Activated CD4-positive, alpha-beta T cell treated with anti-CD3 and anti-CD28 coated beads, Interleukin-2, amount 50 U/mL, for 48 hours (primary cell): ENCODE measurements around the gene USP6NL.
"Not testable (repeated sequence)": the region's sequence is repeated elsewhere in the genome, so short reads cannot be mapped to it uniquely, and the experiment has no call there.

Experiments used
- DNase-seq, 2 experiments: peaks; one replicate each; pipeline ENCODE4 v3.0.0-alpha.2; 2020

USP6NL gene

DNA sequence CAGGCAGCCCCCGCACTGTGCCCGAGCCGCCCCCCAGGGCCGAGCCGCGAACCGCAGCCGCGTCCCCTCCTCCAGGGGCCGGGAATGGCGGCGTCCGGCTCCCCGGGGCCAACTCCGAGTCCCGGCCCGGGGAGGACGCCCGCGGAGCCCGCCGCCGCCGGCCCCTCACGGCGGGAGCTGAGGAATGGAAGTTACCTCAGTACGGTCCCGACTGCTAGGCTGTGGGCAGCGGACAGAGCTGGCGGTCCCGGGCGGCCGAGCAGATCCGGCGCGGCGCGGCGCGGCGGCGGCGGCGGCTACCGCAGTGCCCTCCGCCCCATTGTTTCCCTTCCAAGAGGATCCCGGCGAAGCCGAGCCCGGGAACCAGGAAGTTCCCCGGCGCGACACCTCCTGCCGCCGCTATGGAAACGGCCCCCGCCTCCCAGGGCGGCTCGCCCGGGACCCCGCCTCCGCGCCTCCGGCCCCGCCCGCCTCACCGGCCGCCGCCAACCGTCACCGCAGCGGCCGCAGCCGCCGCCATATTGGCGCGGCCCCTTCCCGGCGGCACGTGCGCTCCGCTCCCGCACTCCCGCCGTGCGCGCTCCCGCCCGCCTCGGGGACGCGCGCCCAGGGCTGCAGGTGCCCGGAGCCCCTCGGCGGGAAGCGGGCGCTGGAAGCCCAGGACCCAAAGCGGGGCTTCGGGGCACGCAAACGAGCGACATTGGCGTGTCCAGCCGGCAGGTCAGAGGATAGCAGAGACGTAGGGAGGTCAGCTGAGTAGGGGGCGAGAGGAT is at the start of gene USP6NL:
USP6NL (minus strand) TSS at position 403 of the 773 bp plus-strand sequence. CDS start 14,016 bp downstream, outside the sequence.
- peak; percentile 65 to 70 for DNase-seq

DNA sequence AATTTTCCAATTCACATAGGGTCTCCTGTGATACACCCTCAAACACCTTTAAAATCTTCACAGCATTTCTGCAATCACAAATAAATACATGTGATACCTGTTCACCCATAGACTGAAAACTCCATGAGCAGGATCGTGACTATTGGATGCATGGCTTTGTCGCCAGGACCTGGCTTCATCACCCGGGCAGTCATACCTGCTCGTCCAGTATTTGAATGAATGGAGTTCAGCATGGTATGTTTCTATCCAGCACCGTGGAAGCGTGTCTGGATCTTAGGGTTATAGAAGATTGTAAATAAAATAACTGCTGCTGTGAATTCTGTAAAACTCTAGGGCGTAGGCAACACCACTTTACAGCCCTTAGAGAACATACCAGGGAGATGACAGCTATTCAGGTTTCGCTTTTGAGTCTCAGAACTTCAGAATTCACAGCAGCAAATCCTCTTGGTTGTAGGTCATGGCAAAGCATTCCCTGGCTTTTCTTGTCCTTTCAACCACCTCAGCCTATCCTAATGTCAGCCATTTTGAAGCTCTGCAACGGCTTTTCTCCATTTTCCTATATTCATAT is 47.4 kb upstream of the USP6NL start:
- no peak for DNase-seq

DNA sequence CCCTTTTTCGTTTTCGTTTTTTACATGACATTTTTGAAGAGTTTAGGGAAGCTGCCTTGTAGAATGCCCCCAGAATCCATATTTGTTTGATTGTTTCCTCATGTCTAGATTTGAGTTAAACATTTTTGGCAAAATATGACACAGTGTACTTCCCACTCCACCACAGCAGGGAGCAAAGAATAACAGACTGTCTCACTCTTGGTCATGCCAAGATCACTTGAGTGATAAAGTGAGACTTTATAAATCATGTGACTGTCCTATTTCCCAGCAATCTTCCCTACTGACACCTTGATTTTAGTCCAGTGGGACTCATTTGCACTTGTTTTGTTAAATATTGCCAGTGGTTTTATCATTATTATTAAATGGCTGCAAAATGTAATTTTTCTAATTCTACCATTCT is 44.4 kb upstream of the USP6NL start:
- DNase-seq, result no peak

DNA sequence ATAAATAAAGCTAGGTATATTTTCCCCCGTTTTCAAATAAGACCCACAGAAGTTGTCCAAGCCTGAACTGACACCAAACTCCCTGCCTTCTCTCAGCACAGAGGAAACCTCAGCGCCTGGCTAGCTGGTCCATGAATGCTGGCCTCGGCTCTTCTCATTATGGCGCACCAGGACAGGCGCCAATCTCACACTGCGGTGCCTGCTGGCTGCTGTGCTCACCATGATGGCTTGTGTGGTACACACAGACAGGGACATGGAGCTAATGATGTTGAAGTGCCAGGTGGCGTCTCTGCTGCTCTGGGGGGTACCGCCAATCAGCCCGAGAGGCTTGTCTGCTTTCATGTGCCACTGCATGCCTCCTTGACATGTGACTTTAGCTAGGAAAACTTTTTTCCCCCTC is 43.2 kb upstream of the USP6NL start:
- no peak for DNase-seq

DNA sequence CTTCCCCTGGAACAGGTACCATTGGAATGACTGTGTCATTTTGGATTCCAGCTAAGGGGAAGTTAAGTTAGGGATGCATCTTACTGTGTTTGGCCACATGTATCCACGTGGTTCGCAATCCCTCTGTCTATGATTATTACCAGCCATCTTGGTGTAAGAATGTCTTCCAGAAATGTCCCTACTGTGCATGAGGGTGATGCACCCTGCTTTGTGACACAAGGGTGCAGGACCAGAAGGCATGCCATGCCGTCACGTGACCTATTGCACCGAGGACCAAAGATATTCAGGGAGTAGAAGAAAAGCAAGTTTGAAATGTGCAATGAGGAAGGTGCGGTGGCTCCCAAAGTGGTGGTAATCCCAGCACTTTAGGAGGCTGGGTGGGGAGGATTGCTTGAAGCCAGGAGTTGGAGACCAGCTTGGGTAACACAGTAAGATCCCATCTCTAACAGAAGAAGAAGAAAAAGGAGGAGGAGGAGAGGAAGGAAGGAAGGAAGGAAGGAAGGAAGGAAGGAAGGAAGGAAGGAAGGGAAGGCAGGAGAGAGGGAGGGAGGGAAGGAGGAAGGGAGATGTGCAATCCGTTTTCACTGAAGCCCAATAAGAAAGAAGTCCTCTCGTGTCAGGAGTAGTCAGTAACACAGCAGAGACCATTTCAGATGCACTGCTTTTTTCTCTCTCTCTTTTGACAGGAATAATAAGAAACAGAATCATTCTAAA is 42.5 kb upstream of the USP6NL start:
- no peak for DNase-seq

DNA sequence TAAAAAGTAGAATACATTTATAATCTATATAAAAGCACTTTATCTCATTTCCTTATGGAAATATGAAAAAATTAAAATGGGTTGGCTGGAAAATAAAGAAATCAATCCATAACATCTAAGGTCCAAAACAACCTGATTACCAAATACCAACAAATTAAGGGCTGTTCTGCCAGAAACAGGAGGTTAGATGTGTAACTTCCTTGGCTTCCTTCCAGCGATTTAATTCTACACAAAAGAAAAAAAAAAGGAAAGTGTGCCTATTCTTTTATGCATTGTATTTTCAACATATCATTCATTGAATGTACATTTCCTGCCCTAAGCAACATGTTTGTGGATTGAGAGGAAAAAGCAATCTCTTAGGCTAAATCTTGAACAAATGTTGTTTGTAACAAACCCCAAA is 36.2 kb upstream of the USP6NL start:
- no peak for DNase-seq

DNA sequence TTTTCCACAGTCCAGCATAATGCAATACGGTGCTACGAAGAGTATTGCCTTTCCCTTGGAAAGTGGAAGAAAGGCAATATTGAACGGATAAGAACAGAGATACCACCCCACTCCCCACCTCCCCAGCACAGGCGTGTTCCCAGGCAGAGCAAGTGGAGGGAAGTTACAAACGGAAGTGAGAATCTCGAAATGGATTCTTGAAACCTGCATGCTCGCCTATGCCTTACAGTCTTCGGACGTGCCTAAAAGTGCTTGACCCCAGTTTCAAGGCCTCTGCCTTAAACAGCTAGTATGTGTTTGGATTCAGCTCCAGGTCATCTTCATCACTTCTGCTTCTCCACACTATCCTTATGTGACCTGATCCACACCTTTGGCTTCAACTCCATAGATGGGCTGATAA is 35.0 kb upstream of the USP6NL start:
- no peak for DNase-seq

DNA sequence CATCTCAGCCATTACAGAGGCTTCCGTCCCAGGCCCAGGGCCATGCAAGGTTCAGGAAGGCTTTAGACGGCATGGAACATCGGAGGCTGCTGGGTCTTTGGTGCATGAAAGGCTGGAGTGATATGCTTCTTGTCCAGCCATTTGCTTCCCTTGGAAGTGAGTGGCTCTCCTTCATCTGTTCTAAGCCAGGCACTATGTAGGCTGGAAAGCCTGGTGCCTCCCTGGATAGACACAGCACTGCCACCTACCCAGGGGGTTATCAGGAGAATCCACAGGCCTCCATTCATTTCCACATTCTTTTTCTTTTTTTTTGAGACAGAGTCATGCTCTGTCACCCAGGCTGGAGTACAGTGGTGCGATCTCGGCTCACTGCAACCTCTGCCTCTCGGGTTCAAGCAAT is 31.6 kb upstream of the USP6NL start:
- DNase-seq, result no peak

DNA sequence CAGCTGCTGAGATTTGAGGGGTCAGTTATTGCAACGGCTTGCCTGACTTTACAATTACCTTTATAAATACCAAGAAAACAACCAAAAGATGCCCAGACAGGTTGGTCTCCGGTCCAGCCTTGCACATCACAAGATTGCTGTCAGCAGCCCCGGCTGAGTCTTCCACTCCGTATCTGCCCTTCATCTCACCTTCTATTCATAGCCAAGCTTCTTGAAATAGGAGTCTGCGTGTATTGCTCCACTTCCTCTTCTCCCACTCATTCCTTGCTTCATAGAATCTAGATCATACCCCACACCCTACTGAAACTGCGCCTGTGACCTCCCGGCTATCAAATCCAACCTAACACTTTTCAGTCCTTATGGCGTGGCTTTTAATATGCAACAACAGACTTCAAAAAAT is 31.1 kb upstream of the USP6NL start:
- no peak for DNase-seq

DNA sequence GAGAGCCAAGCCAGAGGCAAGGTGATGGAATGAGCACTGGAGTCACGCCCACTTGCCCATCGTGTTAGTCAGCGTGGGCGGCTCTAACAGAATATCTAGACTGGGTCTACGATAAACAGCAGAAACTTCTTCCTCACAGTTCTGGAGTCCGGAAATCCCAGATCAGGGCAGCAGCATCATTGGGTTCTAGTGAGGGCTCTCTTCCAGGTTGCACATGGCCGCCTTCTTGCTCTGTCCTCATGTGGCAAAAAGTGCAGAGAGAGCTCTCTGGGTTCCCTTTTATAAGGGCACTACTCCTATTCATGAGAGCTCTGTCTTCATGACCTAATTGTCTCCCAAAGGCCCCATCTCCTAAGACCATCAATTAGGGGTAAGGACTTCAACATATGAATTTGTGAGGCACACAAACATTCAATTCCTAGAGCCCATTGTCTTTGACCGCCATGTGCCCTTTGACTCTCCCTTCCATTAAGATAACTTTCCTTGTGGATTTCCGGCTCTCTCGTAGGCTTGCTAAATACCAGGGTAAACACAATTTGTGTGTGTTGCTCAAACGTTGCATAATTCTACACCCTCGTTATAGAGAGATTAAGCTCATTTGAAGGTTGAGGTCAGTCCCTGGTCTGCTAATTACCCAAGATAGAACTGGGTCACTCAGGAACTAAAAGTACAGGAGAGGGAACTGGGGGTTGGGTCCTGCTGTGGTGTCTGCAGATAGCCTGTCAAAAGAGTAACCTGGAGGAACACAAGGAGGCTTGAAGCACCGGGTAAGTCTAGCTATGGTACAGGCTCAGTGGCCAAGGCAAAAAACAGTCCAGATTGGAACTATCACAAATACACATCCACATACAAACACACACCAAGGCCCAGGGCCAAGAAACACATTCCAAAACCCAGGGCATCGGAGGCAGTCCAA is 28.7 kb upstream of the USP6NL start:
- DNase-seq, result no peak

DNA sequence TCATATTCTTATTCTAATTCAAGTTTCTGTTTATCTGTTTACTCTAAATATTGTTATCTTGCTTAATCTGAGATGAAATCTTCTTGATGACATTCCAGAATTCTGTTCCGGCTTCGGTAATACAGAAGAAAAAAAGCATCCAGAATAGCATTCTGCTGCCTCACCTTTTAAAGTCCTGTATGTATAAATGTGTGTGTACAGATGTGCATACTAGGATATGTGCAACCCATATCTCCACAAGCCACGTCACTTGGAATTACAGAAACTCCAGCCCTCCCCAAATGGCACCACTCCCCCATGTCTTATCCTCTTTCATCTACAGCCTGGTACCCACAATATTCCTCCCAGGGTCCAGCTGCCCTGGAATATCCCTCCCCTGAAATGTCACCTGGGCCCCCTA is 27.9 kb upstream of the USP6NL start:
- no peak for DNase-seq

DNA sequence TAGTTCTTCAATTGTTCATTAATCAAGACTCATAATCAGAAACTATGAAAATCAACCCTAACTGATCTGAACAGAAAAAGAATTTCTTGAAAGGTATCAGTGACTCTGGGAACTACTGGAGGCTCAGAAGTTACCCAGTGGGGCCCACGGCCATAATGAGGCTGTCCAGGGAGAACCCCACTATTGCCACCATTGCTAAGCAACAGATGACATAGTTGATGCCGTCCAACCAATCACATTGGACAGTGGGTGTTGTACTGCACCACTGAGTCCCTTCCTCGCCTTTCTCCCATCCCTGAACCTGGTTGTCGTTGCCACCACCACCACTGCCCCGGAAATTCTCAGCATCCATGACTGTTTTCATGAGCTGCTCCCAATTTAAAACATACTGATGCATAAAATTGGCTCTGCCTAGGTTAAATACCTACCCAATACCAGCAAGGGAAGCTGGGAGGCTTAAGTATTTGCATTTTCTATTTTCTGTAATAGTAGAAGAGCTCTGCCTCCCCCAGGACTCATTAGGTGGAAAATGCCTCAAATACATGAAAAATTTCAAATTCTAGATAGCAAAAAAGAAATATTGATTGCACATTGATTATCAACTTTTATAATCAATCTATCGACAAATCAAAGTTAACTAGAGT is 26.7 kb upstream of the USP6NL start:
- DNase-seq, result no peak

DNA sequence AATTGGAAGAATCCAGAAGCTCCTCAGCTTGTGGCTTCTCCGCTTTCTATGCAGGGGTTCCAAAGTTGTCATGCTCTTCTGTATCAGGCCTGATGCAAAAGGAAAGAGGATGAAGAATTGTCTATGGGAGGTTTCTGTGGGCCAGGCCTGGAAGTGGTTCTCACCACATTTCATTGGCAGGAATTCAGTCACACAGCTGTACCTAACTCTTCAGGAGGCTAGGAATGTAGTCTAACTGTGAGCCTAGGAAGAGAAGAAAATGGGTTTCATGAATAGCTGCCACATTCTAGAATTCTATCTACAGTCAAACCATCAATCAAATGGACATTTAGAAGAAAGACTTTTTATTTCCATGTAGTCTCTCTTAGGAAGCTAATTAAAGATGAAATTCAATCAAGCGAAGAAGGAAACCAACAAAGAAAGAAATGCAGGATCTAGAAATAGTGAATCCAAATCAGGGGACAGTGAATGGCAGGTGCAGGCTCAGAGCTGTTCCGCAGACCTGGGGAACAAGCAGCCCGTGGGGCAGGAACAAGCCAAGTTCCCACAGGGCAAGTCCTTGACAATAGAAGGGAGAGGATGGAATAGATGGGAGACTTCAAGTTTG is 25.4 kb upstream of the USP6NL start:
- no peak for DNase-seq

DNA sequence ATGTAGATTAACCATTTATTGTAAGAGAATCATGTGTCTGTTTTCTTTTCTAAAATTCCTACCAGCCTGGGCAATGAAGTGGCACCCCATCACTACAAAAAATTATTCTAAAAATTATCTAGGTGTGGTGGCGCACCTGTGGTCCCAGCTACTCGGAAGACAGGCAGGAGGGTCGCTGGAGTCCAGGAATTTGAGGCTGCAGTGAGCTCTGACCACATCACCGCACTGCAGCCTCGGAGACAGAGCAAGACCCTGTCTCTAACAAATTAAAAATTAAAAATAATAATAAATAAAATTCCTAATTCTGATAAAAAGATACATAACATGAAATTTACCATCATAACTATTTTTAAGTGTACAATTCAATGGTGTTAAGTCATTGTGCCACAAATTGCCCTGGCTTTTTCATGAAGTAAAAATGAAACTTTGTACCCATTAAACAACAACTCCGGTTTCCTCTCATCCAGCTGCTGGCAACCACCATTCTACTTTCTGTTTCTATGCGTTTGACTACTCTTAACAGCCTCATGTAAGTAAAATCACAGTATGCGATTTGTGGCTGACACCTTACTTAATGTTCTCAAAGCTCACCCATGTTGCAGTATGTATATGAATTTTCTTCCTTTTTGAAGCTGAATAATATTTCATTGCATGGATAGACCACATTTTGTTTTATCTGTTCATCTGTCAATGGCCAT is 20.6 kb upstream of the USP6NL start:
- peak in 1 of 2 experiments; percentile 21 for DNase-seq

DNA sequence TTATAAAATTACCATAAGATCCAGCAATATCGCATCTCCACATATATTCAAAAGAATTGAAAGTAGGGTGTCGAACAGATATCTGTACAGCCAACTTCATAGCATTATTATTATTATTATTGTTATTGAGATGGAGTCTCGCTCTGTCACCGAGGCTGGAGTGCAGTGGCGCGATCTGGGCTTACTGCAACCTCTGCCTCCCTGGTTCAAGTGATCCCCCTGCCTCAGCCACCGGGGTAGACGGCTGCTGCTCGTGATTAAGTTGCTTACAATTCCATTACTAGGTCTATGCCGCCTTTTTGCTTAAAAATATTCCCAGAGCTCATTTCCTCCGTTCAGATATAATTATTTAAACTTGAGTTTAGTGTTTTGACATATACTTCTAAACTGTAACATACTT is 19.8 kb upstream of the USP6NL start:
- no peak for DNase-seq

DNA sequence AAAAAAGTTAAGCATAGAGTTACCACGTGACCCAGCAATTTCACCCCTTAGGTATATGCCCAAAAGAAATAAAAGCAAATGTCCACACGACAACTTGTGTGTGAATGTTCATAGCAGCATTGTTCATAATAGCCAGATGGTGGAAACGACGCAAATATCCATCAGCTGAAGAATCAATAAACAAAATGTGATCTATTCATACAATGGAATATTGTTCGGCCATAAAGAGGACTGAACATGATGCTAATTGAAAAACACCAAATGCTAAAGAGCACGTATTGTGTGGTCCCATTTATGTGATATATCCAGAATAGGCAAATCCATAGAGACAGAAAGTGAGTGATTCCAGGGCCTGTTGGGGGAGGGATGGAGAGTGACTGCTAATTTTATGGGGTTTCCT is 18.3 kb upstream of the USP6NL start:
- DNase-seq, result no peak

DNA sequence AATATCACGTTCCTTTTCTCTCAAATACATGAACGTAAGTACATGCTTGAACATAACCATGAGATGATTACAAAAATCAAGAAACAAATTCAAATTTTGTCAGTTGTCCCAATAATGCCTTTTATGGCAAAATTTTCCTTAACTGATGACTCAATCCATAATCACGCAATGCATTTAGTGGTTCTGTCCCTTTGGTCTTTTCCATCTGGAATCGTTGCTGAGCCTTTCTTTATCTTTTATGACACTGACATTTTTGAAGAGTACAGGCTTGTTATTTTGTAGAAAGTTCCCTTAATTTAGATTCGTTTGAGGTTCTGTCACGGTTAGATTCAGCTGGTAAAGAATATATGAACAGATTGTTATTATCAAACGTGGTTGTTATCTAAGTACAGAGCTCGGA is 16.5 kb upstream of the USP6NL start:
- DNase-seq, result not testable (repeated sequence)

DNA sequence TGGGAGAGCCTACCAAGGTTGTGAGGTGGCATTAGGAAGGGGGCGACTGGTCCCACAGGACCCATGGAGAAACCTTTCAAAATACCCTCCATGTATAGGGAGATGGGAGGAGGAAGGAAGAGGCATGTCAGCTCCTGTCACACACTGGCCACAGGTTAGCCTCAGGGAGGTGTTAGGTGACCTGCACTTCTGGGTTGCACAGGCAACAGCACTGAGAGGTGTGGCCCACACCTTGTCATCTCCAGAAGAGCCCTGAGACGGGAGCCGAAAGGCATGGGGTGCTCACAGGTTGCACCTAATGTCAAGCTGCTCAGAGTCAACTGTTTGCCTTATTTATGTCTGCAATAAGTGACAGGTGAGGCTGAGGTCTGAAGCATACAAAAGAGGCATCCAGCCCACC is 14.6 kb upstream of the USP6NL start:
- no peak for DNase-seq

DNA sequence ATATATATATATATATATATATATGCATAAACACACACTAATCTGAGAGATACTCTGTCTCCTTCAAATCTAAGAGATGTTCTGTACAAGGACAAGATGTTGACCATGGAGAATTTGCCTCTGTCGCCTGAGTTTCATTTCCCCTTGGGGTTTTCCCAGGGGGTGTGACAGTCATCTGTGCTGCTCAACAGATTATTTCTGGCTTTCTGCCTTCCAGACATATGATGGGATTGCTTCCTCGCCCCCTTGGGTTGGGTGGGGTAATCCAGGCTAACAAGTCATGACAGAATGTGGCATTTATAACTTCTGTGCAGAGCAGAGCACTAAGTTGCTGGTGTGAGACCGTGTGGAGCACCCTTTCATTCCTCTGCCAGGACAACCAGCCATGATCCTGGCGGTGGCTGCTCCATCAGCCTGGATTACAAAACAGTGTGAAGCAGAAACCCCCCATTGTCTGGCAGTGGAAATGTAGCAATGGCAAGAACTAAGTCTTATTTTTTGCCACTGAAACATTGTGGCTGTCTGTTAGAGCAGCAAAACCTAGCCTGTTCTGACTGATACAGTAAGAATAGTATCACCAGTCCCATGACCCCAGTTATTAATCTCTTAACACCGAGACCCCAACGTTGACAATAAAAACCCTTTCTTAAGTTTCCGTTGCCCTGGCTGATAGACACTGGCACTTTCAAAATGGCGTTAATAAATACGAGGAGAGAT is 13.7 kb upstream of the USP6NL start:
- no peak for DNase-seq

DNA sequence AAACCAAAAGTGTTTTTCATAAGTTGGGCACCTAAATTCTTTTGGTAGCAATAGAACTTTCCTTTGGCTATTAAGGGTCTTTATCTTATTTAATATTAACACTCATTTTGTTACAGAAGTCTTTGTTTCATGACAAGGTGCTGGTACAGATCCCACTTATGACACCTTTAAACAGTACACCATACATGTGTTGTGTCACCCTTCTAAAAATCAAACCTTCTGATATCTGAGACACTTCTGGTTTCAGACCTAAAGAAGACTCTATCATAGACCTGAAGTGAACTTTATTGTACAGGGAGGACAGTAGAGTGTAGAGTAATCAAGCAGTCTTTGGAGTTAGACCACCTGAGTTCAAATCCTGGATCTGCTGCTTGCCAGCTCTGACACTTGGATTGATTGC is 5.8 kb upstream of the USP6NL start:
- DNase-seq, result no peak

DNA sequence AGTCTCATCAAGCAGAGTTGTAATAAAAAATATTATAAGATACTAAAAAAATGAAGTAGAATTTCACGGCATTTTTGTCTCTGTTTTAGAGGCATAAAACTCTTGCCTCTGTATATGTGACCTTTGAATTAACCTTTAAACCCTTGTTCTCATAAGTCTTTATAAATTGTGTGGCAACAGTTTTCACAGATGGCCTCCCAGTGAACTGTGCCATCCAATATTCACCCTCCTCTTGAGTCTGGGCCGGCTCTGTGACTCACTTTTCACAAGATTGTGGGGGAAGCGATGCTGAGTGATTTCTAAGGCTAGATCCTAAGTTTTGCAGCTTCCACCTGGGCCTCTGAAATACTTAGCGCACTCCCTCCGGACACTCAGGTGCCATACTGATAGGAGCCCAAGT is 4.6 kb upstream of the USP6NL start:
- DNase-seq, result no peak
